GM19397 (cell line): ENCODE measurements around the gene FKBP6.
"Not testable (repeated sequence)": the region's sequence is repeated elsewhere in the genome, so short reads cannot be mapped to it uniquely, and the experiment has no call there.

Source experiments
- ATAC-seq: cut with Tn5 transposase; IDR thresholded peaks from one replicate; pipeline ENCODE4 v1.9.1; 2021; ENCODE audit warnings: mild to moderate bottlenecking, moderate library complexity; ENCODE audit not compliant: unreplicated experiment

The FKBP6 gene

DNA sequence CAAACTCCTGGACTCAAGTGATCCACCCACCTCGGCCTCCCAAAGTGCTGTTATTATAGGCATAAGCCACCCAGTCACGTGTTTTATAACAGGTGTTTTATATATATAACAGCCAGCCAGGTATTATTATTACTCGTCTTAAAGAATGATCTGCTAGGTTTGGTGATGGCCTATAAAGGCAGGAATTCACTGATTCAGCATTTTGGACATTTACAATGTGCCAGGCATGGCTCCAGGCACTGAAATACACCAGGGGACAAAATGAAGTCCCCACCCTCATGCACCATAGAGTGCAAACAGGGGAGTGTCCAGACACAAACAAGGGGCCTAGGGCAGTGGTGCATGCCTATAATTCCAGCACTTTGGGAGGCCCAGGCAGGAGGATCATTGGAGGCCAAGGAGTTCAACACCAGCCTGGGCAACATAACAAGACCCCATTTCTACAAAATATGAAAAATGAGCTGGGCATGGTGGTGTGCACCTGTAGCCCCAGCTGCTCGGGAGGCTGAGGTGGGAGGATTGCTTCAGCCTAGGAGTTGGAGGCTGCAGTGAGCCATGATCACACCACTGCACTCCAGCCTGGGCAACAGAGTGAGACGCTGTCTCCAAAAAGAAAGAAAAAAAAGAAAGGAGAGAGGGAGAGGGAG, 4.4 kb upstream of the FKBP6 start:
- ATAC-seq, result not testable (repeated sequence)

DNA sequence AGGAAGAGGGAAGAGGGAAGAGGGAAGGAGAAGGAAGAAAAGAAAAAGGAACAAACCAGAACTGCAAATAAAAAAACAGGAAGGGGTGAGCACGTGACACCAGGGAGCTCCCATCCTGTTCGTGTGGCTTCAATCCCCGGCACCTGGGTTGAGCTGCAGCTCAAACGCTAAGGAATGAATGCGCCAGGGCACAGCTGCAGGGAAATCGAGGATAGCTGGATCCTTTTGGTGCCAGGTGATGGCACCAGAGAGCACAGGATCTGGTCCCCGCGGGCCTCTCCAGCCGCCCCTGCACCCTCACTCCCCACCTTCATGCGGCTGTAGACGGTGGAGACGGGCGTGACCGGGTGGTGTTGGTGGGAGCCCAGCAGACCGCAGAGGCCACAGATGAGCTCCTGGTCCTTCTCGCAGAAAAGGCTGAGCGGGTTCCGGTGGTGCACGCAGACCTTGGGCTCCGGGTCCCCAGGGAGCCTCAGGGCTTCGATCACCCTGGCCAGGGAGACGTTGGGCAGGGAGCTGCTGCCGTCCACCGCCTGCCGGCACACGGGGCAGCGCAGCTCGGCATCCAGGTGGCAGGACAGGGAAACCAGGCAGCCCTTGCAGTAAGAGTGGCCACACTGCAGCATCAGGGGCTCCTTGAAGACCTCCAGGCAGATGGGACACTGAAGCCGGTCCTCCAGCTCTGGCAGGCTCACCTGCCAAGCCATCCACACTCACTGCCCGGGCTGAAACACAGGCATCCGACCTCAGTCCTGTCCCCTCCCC, 3.7 kb upstream of the FKBP6 start:
- ATAC-seq, result not testable (repeated sequence)

DNA sequence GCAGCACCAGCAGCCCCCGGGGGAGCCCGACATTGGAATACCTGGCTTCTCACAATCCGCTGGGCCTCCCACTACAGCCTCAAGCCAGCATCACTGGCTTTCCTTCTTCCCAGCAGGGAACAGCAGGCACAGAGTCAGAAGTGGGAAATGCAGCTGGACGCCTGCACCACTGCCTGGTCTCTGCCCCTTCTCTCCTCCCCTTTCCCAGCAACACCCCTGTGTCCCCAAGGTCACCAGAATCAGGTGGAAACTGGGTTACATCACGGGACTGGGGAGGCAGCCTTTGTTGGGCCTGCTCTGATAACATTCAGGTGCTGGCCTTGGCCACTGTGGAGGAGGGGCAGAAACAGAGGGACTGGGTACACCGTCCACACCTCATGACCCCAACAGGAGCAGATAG, 2.5 kb upstream of the FKBP6 start:
- ATAC-seq, result not testable (repeated sequence)

DNA sequence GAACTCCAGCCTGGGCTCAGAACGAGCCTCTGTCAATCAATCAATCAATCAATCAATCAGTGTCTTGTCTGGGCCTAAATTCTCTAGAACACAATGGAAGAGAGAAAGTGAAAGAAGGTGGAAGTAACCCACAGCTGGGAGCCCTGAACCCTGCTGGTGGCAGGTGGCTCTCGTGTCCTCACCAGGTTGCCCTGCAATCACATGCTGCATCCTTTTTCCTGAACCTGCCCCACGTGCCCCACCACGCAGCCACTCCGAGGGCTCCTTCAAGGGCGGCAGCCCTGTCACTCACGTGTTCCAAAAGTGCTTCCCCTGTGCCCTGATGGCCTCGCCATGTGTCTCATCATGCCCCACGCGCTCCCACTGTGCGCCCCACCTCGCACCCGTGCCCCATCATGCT, 512 bp upstream of the FKBP6 start:
- ATAC-seq, result not testable (repeated sequence)

DNA sequence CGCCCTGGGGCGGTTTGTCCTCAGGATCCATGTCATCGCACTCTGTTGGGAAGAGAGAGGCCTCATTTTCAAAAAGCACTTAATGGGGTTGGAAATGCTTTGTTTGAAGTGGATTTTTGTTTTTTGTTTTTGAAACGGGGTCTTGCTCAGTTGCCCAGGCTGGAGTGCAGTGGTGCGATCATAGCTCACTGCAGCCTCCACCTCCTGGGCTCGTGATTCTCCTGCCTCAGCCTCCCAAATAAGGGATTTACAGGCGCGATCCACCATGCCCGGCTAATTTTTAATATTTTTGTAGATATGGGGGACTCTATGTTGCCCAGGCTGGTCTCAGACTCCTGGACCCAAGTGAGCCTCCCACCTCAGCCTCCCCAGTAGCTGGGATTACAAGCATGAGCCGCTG, 735 bp downstream of the FKBP6 start:
- no peak for ATAC-seq

DNA sequence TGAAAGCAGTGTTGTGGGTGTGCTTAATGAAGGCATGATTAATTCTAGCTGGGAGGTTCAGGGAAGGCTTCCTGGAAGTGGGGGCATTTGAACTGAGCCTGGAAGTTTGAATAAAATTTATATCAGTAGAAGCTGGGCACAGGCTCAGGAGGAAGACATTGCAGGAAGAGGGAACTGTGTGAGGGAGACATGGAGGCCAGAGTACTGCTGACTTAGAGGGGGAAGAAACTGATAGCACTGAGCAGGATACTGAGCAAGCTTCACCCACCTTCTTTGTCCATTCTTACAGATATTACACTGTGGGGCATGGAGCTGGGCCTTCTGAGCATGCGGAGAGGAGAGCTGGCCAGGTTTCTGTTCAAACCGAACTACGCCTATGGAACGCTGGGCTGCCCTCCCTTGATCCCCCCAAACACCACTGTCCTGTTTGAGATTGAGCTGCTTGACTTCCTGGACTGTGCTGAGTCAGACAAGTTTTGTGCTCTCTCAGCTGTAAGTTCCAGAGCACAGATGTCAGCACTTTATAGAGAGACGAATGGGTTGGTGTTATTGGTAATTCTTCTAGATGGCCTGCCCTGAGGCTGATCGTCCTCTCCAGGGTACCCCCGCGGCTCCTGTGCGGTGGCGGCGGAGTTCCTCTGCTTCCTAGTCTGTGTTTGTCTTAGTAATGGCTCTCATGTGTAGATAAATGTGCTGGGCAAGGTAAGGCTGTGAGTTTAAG, 2.1 kb downstream of the FKBP6 start:
- no peak for ATAC-seq

DNA sequence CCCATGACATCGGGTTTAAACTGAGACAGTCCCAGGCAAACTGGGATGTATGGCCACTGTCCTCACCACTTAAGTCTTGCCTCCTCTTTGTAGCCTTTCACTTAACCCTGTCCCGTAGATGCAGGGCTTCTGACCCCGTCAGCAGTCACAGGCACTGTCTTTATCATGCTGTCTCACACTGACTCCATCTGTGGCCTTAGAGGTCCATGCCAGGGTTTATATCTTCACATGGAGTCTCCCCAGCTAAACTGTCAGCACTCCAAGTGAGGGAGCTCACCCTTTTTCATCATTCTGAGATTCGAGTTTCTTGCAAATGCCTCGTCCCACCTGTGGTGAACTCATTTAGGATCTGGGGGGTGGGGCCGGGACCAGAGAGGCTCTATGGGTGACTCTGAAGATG, 2.8 kb downstream of the FKBP6 start:
- ATAC-seq, result no peak

DNA sequence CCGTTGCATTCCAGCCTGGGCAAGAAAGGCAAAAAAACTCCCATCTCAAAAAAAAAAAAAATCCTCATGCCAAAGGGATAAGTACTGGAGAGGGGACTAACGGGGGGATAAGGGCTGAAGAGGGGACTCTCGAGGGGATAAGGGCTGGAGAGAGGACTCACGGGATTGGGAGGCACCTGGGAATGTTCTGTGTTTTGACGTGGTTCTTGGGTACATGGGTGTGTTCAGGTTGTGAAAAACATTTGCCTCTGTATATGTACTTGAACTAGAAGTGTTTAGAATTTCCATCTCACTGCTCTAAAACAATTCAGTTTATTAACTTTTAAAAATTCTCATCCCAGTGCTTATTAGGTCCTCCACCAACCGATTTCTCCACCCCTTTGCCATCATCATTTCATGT, 4.5 kb downstream of the FKBP6 start:
- no peak for ATAC-seq

DNA sequence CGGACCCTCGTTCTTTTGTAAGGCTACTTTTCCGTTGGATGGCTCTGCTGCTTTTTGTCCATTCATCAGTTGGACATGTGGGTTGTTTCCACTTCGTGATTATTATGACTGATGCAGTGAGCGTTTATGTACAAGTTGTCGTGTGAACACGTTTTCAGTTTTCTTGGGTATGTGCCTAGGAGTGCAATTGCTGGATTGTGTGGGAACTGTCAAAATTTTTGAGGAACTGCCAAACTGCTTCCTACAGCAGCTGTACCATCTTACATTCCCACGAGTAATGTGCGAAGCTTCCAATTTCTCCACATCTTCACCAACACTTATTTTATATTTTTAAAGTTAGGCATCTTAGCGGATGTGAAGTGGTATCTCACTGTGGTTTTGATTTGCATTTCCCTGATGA, 10.4 kb downstream of the FKBP6 start:
- no peak for ATAC-seq

DNA sequence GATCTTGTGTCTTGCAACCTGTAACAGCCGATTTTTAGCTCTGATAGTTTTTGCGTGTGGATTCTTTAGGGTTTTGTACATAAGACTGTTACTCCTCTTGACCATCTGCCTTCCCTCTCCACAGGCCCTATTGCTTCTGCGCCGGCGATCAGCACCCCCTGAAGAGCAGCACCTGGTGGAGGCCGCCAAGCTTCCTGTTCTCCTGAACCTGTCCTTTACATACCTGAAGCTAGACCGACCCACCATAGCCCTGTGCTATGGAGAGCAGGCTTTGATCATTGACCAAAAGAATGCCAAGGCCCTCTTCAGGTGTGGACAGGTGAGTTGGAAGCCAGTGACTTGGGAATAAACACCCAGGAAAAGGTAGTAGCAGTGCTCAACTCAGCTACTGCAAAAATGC, 12.6 kb downstream of the FKBP6 start:
- ATAC-seq, result no peak

DNA sequence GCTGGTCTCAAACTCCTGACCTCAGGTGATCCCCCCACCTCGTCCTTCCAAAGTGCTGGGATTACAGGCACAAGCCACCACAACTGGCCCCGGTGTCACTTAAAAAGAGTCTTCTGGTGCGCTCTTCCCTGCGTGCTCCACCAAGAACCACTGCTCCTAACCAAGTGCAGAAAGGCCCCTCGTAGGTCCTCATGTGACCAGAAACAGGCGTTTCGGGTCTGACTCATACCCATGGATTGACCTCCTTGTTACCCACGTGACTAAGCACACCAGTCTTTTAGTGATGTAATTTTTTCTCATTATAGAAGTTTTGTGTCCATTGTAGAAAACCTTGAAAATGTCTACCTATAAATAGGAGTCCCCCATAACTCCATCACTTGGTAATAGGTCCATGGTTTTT, 13.9 kb downstream of the FKBP6 start:
- ATAC-seq, result no peak

DNA sequence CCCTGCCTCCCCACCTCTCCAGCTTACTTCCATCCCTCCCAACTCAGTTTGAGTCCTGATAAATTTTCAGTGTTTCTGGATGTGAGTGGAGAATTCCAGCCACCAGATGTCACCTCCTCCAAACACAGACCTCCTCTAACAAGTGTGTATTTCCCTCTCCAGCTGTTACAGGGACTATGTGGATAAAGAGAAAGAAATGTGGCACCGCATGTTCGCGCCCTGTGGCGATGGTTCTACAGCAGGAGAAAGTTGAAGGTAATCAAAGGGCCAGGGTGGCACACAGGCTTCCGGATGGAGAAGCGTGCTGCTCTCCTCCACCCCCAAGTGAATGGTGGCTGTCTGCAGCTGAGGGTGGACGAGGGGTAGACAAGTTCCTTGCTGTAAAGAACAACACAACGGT, 14.7 kb downstream of the FKBP6 start:
- no peak for ATAC-seq

DNA sequence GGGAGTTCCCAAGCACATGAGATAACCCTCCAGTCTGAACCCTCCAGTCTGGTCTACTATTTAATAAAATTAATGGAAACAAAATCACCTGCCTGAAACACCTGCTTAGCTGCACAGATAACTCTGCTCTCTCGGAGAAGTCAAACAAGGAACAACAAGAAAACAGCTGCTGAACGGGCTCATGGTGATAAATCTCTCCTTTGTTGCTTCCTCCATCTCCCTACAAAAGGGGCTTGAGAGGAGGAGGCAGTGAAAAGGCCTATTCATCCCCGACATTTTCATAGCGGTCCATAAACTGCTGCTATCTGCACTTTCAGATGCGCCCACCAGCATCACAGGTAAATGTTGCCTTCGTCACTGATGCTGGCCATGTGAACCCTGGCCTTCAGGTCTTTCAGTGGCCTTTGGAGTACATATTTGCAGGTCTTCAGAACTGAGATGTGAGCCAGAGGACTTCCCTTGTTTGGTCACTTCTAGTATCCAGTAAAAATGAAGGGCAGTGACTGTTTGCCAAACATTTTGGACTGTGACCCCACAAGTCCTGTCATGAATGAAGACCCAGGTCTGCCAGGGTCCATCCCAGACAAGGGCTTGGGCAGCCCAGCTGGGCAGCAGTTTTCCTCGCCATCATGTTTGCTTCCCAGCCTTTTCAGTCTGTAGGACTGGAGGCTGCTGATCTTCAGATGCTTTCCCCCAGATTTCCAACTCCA, 15.9 kb downstream of the FKBP6 start:
- ATAC-seq, result no peak

DNA sequence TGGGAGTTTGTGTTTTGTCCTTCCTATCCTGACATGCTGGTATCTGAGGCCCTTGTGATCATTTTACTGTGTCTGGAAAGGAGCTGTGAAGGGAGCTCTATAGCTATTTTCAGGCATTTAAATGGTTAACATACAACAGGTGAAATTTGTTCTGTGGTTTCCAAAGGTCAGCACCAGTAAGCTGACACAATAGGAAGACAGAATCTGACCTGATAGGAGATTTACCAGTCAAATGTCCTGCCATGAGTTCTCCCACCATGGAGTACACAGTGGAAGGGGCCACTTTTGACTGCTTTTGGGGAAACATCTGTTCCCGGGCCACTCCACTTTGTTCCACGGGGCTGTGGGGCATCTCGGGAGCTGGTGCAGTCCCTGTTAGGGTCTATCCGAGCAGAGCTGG, 17.6 kb downstream of the FKBP6 start:
- no peak for ATAC-seq

DNA sequence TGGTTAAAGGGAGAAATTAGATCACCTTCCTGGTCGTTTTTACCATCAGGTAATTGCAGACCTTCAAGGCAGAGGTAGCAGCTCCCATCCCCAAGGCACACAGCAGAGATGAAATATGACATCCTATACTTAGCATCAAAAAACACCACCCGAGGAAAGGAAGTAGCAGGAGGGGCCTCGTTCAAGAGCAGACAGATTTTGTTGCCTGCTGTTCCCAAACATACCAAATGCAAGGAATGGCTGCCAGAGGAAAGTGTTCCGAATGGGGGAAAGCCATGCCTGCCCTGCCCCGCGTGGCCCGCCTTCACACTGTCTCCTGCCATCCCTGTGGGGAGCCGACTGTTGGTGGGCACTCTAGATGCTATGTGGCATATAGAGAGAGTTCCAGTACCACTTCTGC, 18.0 kb downstream of the FKBP6 start:
- ATAC-seq, result no peak

DNA sequence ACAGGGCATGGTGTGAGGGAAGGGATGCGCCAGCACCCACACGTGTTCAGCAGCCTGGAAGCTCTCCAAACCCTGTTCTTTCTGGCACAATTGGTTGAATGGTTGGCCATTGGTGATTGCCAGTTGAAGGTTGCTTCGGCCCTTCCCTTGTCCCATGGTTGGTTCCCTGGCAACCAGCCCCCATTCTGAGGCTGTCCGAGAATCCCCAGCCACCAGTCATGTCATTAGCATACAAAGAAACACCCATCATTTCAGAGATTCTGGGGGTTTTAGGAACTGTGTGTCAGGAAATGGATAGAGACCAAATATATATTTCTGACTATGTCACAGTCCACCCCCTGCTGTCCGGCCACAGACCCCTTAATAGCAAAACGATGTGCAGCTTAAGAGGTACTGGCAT, 21.8 kb downstream of the FKBP6 start:
- no peak for ATAC-seq

DNA sequence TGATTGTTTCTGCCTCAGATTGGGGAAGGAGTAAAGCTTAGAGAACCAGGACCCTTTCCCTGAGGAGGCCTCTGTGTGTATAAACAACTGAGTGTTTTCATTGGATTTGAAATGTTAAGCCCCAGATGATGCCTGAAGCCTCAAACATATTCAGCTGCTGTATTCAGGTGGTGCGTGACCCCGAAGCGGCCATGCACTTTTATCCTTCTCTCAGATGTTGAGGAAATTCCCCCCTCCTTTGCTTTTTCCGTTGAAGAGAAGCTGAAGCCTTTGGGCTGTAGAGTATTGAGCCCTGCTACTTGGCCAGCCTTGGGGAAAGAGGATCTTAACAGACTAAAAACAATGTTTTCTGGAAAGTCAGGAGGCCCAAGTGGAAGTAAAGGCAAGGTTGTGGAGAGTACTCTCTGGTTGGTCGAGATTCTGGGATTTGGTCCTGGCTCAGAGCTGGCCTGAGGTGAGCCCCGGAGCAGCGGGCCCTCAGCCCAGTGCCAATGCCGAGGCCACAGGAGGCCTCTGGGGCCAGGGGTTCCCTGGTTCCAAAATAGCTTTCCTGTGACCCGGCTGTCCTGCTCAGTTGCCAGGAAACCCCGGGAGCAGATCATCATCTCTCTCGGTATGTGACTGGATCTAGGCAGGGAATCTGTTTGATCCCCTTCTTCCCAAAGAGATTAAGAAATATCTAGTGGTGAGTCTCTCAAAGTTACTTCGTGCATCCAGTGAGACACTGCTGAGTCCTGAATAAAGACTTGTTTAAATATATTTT, 22.5 kb downstream of the FKBP6 start:
- ATAC-seq, result no peak

DNA sequence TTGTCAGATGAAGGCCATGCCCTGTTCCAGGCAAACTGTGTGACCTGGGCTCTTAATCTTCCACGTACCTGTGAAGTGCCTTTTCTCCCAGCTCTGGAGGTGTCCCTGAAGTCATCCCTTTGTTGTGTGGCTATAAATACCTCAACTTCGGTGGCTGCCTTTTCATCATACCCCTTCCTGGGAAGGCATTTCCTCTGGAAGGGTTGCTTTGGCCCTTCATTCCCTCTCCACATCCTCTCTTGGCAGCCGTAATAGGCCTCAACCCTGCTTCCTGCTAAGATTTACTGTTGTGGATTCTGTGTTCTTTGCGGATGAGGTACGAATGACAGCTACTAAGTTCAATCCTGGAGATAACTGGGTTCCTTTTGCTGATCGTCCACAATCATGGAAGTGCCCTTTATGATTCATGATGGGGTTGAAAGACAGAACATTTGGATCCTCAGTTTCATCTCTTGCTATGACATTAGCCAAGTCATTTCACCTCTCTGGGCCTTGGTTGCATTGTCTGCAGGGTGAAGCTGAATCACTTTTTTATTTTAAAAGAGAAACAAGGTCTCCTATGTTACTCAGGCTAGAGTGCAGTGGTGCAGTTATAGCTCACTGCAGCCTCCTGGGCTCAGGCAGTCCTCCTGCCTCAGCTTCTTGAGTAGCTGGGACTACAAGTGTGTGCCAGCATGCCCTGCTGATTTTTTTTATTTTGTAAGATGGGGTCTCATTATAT, 23.6 kb downstream of the FKBP6 start:
- no peak for ATAC-seq

DNA sequence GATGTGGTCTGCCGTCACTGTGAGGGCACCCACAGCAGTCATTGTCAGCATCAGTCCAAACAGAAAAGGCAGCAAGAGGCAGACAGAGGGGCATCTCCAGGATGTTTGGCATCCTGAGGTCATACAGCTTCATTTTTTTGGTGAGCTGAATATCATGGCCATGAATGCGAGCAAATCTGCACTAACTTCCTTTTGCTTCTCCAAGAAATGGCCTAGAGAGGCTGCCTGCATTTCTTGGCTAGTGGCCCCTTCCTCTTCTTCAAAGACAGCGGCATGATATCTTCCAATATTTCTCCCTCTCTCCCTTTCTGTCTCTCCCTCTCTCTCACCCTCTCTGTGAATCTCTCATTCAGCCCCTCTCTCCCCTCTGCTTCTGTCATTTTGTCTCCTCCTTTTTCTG, 24.8 kb downstream of the FKBP6 start:
- no peak for ATAC-seq

DNA sequence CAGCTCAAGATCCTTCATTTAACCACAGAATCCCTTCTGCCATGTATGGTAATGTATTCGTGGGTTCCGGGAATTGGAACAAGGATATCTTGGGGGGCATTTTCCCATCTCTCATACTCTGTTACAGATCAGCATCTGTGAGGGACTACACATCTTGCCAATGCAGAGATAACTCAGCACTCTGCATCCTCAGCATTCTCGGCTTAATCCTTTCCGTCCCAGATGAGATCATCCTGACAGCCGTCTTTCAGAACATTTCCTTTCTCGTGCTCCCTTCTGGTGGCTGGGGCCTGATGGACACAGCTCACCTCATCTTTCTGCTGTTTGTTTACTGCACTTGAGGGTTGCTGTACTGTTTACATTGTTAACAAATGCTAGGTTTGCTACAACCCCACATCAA, 25.3 kb downstream of the FKBP6 start:
- ATAC-seq, result no peak
